ENCODE measurements around the gene APBB2. TPM values are rescaled to one million over a fixed set of nuclear protein-coding genes. Genes with fewer than 3 reads are reported as not detected.

The APBB2 gene
- total RNA-seq, 3 donors from 2014 or later (not counting 1 experiment from before 2014, with no cell fraction given): 0.38 to 0.48 TPM; not detected in 1

DNA sequence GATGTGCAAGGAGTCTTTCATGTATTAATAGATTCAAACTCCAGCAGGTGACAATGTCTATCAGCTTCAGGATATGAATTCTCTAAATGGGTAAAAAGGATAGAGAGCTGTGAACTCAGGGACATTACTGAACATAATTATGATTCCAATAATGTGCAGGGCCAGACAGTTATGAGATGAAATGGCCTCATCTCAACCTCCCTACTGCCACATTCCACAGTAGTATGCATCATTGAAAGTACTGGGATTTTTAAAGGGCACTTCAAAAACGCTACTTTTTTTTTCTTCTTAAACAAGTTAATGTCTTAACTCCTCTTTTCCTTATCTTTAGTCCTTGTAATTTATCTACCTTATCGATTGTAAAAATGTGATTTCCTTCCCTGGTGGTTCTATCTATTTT, 202.0 kb downstream of the APBB2 start:
- Histone ChIP-seq H3K9me3 (ENCODE audit: control insufficient read depth, insufficient read depth, low read length) (no peaks in the 10 kb centered on the region), H3K27me3 (ENCODE audit: control insufficient read depth, insufficient read depth, low read length) (no peaks in the 10 kb centered on the region), H3K36me3 (ENCODE audit: control insufficient read depth, insufficient read depth, low read length) (no peaks in the 10 kb centered on the region), H3K27ac (ENCODE audit: low read length) (no peak overlapping the region), H3K4me1 (ENCODE audit: control insufficient read depth, insufficient read depth, low read length) (no peaks in the 10 kb centered on the region), H3K4me3 (ENCODE audit: low read length) (no peak overlapping the region)
- H3K27me3 Mint-ChIP-seq (ENCODE audit: low read depth in 2 of 2): no peaks in the 10 kb centered on the region
- no peaks in the 10 kb centered on the region for H3K36me3 Mint-ChIP-seq
- no peak overlapping the region for H3K27ac Mint-ChIP-seq
- DNase-seq (no peak), ATAC-seq (no peak)
- H3K9me3 Mint-ChIP-seq: no peaks in the 10 kb centered on the region
- TF ChIP-seq, protein P1, sequence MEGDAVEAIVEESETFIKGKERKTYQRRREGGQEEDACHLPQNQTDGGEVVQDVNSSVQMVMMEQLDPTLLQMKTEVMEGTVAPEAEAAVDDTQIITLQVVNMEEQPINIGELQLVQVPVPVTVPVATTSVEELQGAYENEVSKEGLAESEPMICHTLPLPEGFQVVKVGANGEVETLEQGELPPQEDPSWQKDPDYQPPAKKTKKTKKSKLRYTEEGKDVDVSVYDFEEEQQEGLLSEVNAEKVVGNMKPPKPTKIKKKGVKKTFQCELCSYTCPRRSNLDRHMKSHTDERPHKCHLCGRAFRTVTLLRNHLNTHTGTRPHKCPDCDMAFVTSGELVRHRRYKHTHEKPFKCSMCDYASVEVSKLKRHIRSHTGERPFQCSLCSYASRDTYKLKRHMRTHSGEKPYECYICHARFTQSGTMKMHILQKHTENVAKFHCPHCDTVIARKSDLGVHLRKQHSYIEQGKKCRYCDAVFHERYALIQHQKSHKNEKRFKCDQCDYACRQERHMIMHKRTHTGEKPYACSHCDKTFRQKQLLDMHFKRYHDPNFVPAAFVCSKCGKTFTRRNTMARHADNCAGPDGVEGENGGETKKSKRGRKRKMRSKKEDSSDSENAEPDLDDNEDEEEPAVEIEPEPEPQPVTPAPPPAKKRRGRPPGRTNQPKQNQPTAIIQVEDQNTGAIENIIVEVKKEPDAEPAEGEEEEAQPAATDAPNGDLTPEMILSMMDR (IDR thresholded peaks at IDR 0.05): no peak
- H3K4me1 Mint-ChIP-seq: no peaks in the 10 kb centered on the region
- intact Hi-C loops (cut with micrococcal nuclease): no loop called here
- H3K4me3 Mint-ChIP-seq: no peak overlapping the region
- 100% methylated on average over 1 of the region's 2 CpGs for WGBS (ENCODE audit: insufficient coverage)

DNA sequence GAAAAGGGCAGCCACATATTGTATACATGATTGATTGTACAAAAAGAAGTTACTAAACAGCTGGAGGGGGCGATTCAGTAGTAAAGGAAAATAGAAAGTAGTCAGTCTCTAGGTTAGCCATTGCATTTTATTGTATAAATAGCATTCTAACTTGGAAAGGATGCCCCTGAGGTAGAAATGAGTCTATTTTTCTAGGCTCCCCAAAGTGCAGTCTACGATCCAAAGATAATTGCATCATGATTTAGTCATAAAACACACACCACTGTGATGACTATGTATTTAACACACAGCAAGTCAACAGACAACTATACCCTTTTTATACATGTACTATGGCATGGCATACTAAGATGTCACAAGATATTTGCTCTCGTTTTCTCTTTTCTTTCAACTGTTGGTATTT, 204.9 kb downstream of the APBB2 start:
- peaks cover 2% of the 10 kb centered on the region for H3K9me3 ChIP-seq (ENCODE audit: control insufficient read depth, insufficient read depth, low read length)
- H3K27ac Mint-ChIP-seq: no peak overlapping the region
- DNase-seq: no peak
- H3K27me3 ChIP-seq (ENCODE audit: control insufficient read depth, insufficient read depth, low read length): no peaks in the 10 kb centered on the region
- H3K4me1 ChIP-seq (ENCODE audit: control insufficient read depth, insufficient read depth, low read length): no peaks in the 10 kb centered on the region
- H3K36me3 ChIP-seq (ENCODE audit: control insufficient read depth, insufficient read depth, low read length): no peaks in the 10 kb centered on the region
- ATAC-seq: no peak
- H3K27ac ChIP-seq (ENCODE audit: low read length): no peak overlapping the region
- H3K9me3 Mint-ChIP-seq: no peaks in the 10 kb centered on the region
- intact Hi-C loops (cut with micrococcal nuclease): no loop called here
- no peaks in the 10 kb centered on the region for H3K4me1 Mint-ChIP-seq
- TF ChIP-seq, protein P1 (IDR thresholded peaks at IDR 0.05): no peak
- H3K4me3 ChIP-seq (ENCODE audit: low read length): no peak overlapping the region
- no peaks in the 10 kb centered on the region for H3K36me3 Mint-ChIP-seq
- H3K27me3 Mint-ChIP-seq (ENCODE audit: low read depth in 2 of 2): no peaks in the 10 kb centered on the region
- no peak overlapping the region for H3K4me3 Mint-ChIP-seq
- WGBS (ENCODE audit: insufficient coverage): 58% methylated on average over 2 of the region's 3 CpGs

DNA sequence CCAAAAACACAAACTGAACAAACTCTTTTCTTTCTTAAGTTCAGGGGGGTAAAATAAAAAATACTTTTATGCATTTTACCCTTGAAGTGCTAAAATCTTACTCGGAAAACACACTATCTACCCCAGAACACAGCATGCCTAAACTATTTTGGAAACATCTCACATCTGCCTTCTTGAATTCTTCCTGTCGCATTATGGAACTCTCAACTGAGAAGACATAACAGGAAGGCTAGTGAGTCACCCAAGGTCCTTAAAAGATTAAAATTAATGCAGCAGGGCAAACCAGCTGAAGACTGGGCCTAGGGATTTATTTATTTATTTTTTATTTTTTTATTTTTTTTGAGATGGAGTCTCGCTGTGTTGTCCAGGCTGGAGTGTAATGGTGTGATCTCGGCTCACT, 208.2 kb downstream of the APBB2 start:
- Histone ChIP-seq H3K9me3 (ENCODE audit: control insufficient read depth, insufficient read depth, low read length) (peaks cover 2% of the 10 kb centered on the region), H3K4me3 (ENCODE audit: low read length) (no peak overlapping the region), H3K36me3 (ENCODE audit: control insufficient read depth, insufficient read depth, low read length) (no peaks in the 10 kb centered on the region), H3K4me1 (ENCODE audit: control insufficient read depth, insufficient read depth, low read length) (no peaks in the 10 kb centered on the region), H3K27me3 (ENCODE audit: control insufficient read depth, insufficient read depth, low read length) (no peaks in the 10 kb centered on the region), H3K27ac (ENCODE audit: low read length) (no peak overlapping the region)
- Mint-ChIP-seq H3K4me1 (no peaks in the 10 kb centered on the region), H3K36me3 (no peaks in the 10 kb centered on the region), H3K27me3 (ENCODE audit: low read depth in 2 of 2) (no peaks in the 10 kb centered on the region), H3K27ac (no peak overlapping the region), H3K4me3 (no peak overlapping the region), H3K9me3 (no peaks in the 10 kb centered on the region)
- DNase-seq (no peak), ATAC-seq (no peak)
- TF ChIP-seq, protein P1 (IDR thresholded peaks at IDR 0.05): no peak
- 93% methylated on average over 3 of the region's 4 CpGs for WGBS (ENCODE audit: insufficient coverage)
- intact Hi-C loops (cut with micrococcal nuclease): no loop called here

DNA sequence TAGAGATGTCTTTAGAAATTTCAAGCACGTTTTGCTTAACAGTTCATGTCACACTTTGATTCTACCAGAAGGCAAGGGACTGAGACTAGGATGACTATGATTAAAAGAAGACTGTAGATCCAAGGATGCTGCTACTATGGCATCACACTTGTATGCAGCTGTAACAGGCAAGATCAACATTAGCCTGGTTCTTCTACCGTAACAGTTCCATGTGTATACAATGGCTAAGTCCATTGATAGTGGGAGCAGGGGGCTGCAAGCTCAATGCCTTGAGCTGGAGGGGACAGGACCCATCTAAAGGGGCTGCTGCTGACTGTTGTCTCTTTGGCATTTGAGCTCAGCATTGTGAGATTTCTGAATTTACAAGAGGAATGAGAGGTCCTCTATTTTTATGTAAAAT, 212.0 kb downstream of the APBB2 start:
- H3K9me3 Mint-ChIP-seq: no peaks in the 10 kb centered on the region
- TF ChIP-seq, protein P1 (IDR thresholded peaks at IDR 0.05): no peak
- H3K27me3 Mint-ChIP-seq (ENCODE audit: low read depth in 2 of 2): no peaks in the 10 kb centered on the region
- no peak overlapping the region for H3K27ac Mint-ChIP-seq
- no peak for ATAC-seq
- H3K4me3 Mint-ChIP-seq: no peak overlapping the region
- no peak for DNase-seq
- Histone ChIP-seq H3K27ac (ENCODE audit: low read length) (no peak overlapping the region), H3K36me3 (ENCODE audit: control insufficient read depth, insufficient read depth, low read length) (no peaks in the 10 kb centered on the region), H3K9me3 (ENCODE audit: control insufficient read depth, insufficient read depth, low read length) (peaks cover 2% of the 10 kb centered on the region), H3K4me1 (ENCODE audit: control insufficient read depth, insufficient read depth, low read length) (no peaks in the 10 kb centered on the region), H3K4me3 (ENCODE audit: low read length) (no peak overlapping the region), H3K27me3 (ENCODE audit: control insufficient read depth, insufficient read depth, low read length) (no peaks in the 10 kb centered on the region)
- intact Hi-C loops (cut with micrococcal nuclease): no loop called here
- no peaks in the 10 kb centered on the region for H3K36me3 Mint-ChIP-seq
- H3K4me1 Mint-ChIP-seq: no peaks in the 10 kb centered on the region
- 75% methylated on average over 2 of the region's 2 CpGs for WGBS (ENCODE audit: insufficient coverage)

Measured in natural killer cell (primary cell).